C4-2B (cell line): Measurements from ENCODE around the gene CFAP74.

Experiments used
- H3K27ac ChIP-seq: fragments of 450-650 bp; 2 replicates; pipeline ENCODE4 v1.5.1; 2017
- ZFX ChIP-seq: fragments of 450-650 bp; IDR thresholded peaks from 2 replicates; pipeline ENCODE4 v1.6.1; 2017
- TF ChIP-seq, protein P1 (sequence below): fragments of 450-650 bp; conservative IDR thresholded peaks from 2 replicates; pipeline ENCODE4 v1.5.1; 2017; ENCODE audit warnings: mild to moderate bottlenecking

CFAP74 gene

DNA sequence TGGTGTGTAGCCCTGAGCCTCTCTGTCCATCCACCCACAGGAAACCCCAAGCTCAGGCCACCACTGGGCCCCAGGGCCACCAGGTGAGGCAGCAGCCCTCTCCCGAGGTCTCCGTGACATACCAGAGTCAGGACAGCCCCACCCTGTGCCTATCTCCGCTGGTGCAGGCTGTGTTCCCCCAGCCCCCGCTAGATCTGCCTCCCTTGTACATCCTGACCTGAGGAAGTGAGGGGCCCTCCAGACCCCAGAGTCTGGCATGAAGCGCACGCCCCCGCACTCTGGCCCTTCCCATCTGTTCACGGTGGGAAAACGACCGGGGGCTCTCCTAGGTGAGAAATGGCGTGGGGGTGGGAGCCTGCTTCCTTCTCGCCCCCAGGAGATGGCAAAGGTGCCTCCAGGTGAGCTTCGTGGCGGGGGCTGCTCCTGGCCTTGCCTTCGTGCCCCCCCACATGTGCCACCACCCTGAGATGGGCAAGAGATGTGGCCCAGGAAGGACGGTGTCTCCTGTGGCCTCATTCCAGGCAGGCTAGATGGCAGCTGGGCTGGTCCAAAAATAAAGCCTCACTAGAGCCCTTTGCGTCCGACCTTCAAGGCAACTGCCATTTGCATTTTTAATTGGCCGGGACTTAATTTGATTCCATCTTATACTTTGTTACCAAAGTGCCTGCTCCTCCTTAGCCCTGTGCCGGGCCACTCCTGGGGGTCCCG lies 18.6 kb upstream of the CFAP74 start:
- no peak overlapping the region for H3K27ac ChIP-seq
- no peak for TF ChIP-seq ZFX
- TF ChIP-seq, protein P1, sequence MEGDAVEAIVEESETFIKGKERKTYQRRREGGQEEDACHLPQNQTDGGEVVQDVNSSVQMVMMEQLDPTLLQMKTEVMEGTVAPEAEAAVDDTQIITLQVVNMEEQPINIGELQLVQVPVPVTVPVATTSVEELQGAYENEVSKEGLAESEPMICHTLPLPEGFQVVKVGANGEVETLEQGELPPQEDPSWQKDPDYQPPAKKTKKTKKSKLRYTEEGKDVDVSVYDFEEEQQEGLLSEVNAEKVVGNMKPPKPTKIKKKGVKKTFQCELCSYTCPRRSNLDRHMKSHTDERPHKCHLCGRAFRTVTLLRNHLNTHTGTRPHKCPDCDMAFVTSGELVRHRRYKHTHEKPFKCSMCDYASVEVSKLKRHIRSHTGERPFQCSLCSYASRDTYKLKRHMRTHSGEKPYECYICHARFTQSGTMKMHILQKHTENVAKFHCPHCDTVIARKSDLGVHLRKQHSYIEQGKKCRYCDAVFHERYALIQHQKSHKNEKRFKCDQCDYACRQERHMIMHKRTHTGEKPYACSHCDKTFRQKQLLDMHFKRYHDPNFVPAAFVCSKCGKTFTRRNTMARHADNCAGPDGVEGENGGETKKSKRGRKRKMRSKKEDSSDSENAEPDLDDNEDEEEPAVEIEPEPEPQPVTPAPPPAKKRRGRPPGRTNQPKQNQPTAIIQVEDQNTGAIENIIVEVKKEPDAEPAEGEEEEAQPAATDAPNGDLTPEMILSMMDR, result no peak

- H3K27ac ChIP-seq, result no peak overlapping the region
- TF ChIP-seq, protein P1, result no peak
Observed at GRCh38 chr1:2021550-2021949, 18.0 kb upstream of the CFAP74 start.

DNA sequence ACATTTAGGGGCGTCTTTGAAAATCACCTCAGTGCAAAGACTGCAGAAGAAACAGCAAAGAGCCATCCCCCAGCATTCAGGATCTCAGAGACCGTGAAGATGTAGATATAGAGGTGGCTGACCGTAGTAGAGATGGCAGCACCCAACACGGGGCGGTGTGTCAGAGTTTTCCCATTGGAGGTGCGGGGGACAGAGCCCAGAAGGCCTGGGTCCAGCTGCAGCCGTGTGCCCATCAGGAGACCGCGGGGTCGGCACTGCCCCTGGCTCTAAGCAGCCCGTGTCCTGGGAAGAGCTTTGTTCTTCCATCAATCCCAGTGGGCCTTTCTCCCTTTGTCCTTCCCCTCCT lies 16.7 kb upstream of the CFAP74 start:
- no peak for TF ChIP-seq ZFX
- TF ChIP-seq, protein P1, result no peak
- no peak overlapping the region for H3K27ac ChIP-seq

- TF ChIP-seq ZFX, result no peak
- TF ChIP-seq, protein P1, result no peak
- H3K27ac ChIP-seq, result no peak overlapping the region
Observed at GRCh38 chr1:2019571-2020309, 16.2 kb upstream of the CFAP74 start.

DNA sequence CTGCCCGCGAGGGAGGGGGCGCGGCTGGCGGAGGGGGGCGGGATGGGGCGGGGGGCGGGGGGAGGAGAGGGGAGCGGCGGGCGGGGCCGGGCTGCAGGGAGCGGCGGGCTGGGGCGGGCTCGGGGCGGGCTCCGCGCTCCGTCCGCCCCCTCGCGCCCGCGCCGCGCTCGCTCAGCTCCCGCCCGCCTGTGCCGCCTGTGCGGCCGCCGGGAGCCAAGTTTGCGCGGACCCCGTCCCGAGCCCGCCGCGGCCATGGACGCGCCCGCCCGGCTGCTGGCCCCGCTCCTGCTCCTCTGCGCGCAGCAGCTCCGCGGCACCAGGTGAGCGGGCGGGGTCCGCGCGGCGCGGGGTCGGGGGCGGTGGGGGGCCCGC lies 15.6 kb upstream of the CFAP74 start, which contains the start of gene GABRD:
Gene GABRD, plus strand, starts transcription at position 174 of the 372 bp plus-strand sequence. Its CDS starts 79 bp downstream, at position 253.
- TF ChIP-seq, protein P1, result no peak
- no peak for TF ChIP-seq ZFX
- H3K27ac ChIP-seq, result no peak within 1 kb of the TSS

DNA sequence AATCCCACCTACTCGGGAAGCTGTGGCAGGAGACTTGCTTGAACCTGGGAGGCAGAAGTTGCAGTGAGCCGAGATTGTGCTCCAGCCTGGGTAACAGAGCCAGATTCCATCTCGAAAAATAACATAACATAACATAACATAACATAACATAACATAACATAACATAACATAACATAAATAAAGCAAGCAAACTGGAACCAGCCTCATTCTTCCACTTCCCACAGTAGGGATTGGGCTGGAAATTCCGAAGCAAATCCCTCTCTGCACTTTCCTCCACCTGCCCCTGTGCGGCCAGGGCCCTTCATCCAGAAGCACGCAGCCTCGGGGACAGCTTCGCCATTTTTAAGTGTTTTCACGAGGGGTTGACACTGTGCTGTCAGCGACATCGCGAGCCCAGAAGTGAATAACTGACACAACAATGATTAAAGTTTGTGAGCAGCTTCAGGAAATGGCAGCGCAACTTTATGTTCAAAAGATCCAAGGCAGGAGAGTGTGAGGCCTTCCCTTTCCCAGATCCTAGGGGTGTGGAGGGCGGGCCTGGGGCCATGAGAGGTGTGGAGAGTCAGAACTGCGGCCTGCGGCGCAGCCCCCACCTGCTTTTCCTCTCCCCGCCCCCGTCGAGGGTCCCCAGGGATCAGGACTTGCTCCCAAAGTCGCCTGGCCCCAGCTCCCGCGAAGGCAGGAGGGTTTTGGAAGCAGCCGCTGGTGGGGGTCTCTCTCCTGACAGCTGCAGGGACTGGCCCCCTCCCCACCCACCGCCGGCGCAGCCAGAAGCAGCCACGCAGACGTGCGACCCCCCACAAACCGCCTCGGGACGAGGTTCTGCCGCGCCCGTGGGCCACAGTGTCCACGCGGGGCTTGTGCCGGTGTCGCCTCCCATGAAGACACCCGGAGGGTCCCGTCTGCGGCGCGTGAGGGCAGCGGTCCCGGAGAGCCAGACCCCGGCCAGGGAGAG lies 14.9 kb upstream of the CFAP74 start:
- TF ChIP-seq ZFX, result no peak
- TF ChIP-seq, protein P1, result no peak
- H3K27ac ChIP-seq, result no peak overlapping the region
